Hematopoietic multipotent progenitor cell treated with erythropoietin and hydrocortisone succinate and interleukin-3 and kit ligand, for 15 days (in vitro differentiated cells): ENCODE measurements around the gene SV2C.
"Not testable (repeated sequence)": the region's sequence is repeated elsewhere in the genome, so short reads cannot be mapped to it uniquely, and the experiment has no call there.

Source experiments
- DNase-seq: peaks from one replicate; pipeline ENCODE4 v3.0.0-alpha.2; 2015; ENCODE audit warnings: low spot score

The SV2C gene

GRCh38 chr5:76257225-76257833 is 174.1 kb downstream of the SV2C start:
- no peak for DNase-seq

GRCh38 chr5:76257897-76258296 is 174.7 kb downstream of the SV2C start:
- no peak for DNase-seq

- no peak for DNase-seq
Observed at GRCh38 chr5:76264681-76265080, 181.5 kb downstream of the SV2C start.

- DNase-seq: no peak
Observed at GRCh38 chr5:76269259-76269931, 186.2 kb downstream of the SV2C start.

- no peak for DNase-seq
Observed at GRCh38 chr5:76269932-76270610, 186.9 kb downstream of the SV2C start.

GRCh38 chr5:76271836-76272235 is 188.7 kb downstream of the SV2C start:
- no peak for DNase-seq

- no peak for DNase-seq
Observed at GRCh38 chr5:76273206-76273885, 190.2 kb downstream of the SV2C start.

- no peak for DNase-seq
Observed at GRCh38 chr5:76274571-76274970, 191.4 kb downstream of the SV2C start.

GRCh38 chr5:76277736-76278135 is 194.6 kb downstream of the SV2C start:
- no peak for DNase-seq

GRCh38 chr5:76278261-76278789 is 195.1 kb downstream of the SV2C start:
- no peak for DNase-seq

- no peak for DNase-seq
Observed at GRCh38 chr5:76280494-76280893, 197.3 kb downstream of the SV2C start.

GRCh38 chr5:76283670-76284069 is 200.5 kb downstream of the SV2C start:
- DNase-seq: no peak

GRCh38 chr5:76289692-76290091 is 206.5 kb downstream of the SV2C start:
- no peak for DNase-seq

GRCh38 chr5:76290321-76290757 is 207.2 kb downstream of the SV2C start:
- no peak for DNase-seq

- no peak for DNase-seq
Observed at GRCh38 chr5:76291305-76292077, 208.3 kb downstream of the SV2C start.

- no peak for DNase-seq
Observed at GRCh38 chr5:76292620-76293322, 209.6 kb downstream of the SV2C start.

- DNase-seq: no peak
Observed at GRCh38 chr5:76294573-76294972, 211.4 kb downstream of the SV2C start.

GRCh38 chr5:76298852-76299251 is 215.7 kb downstream of the SV2C start:
- DNase-seq: no peak

- no peak for DNase-seq
Observed at GRCh38 chr5:76299592-76299991, 216.4 kb downstream of the SV2C start.

GRCh38 chr5:76301932-76302331 is 218.7 kb downstream of the SV2C start:
- not testable (repeated sequence) for DNase-seq

- not testable (repeated sequence) for DNase-seq
Observed at GRCh38 chr5:76302661-76303060, 219.5 kb downstream of the SV2C start.
